Amygdala (tissue), 56 donors: ENCODE measurements around the gene PTPRO.

Experiments
- DNase-seq, 56 donors: peaks; one replicate each; lab custom pipeline; 2025; lab: John Stamatoyannopoulos, UW

PTPRO gene

GRCh38 chr12:15322164-15323061, at the start of gene PTPRO:
Gene PTPRO, plus strand, starts transcription at chr12:15322508.
- DNase-seq, result peak in 19 of 56 donors; percentile 4 to 68 (median 29)

- DNase-seq, result no peak
Observed at GRCh38 chr12:15273896-15274295, 48.4 kb upstream of the PTPRO start.

GRCh38 chr12:15274561-15274967, 47.7 kb upstream of the PTPRO start:
- DNase-seq, result no peak

GRCh38 chr12:15276088-15276698, 46.1 kb upstream of the PTPRO start:
- DNase-seq, result peak in 8 of 56 donors; percentile 13 to 61 (median 23)

DNA sequence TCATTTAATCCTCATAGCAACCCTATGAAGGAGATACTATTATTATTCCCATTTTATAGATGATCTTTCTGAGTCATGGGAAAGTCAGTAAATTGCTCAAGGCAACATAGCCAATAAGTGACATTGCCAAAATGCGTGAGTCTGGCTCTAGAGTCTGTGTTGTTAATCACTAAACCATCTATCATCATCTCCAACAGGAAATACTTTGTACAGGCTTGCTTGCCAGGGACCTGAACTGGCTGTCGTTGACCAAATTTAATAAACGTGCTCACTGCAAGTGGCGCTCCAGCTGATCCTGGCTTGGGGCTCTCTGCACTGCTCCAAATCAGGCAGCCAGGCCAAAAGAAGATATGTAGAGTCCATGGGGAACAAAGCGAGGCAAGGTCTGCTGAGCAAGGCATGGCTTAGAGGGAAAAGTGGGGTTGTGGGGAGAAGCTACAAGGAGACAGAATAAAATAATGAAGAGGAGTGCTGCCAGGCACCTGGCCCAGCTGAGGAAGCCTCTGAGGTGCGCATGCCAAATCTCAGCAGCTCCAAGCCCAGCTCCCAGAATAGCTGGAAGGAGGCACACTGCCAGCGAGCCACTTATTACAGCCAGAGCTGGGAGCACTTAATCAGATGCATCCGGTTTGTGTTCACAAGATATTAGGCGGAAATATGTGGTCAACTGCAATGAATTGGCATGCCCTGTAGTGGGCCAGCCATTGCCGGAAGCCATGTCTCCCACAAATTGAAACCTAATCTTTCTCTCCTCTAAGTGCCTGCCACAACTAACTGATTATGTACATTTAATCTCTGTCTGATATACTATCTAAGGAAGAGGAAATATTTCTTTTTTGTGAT, 43.3 kb upstream of the PTPRO start:
- peak in 7 of 56 donors; percentile 4 to 38 (median 10) for DNase-seq

- no peak for DNase-seq
Observed at GRCh38 chr12:15280930-15281329, 41.4 kb upstream of the PTPRO start.

- DNase-seq, result no peak
Observed at GRCh38 chr12:15289192-15289591, 33.1 kb upstream of the PTPRO start.

- DNase-seq, result no peak
Observed at GRCh38 chr12:15293731-15294130, 28.6 kb upstream of the PTPRO start.

GRCh38 chr12:15299947-15300346, 22.4 kb upstream of the PTPRO start:
- no peak for DNase-seq

GRCh38 chr12:15304296-15304695, 18.0 kb upstream of the PTPRO start:
- DNase-seq, result no peak

DNA sequence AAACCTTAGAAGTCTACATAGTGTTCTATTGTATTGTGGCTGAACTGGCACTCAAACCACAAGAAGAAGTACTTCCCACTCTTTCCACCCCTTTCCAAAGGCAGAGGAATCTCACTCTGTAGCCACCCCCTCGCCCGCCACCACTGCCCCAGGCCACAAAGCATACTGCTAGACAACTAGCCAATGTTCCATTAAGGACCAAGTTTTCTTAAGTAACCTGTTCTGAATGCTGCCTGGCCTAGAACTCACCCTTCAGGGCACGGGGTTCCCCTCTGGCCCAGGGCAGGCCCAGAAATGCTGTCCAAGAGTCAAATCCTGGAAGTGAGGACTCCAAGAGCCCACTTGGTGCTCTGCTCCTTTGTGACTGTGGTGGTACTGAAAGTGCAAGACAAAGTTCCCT, 15.7 kb upstream of the PTPRO start:
- no peak for DNase-seq

GRCh38 chr12:15307079-15307478, 15.2 kb upstream of the PTPRO start:
- no peak for DNase-seq

GRCh38 chr12:15318841-15319240, 3.5 kb upstream of the PTPRO start:
- DNase-seq, result no peak

DNA sequence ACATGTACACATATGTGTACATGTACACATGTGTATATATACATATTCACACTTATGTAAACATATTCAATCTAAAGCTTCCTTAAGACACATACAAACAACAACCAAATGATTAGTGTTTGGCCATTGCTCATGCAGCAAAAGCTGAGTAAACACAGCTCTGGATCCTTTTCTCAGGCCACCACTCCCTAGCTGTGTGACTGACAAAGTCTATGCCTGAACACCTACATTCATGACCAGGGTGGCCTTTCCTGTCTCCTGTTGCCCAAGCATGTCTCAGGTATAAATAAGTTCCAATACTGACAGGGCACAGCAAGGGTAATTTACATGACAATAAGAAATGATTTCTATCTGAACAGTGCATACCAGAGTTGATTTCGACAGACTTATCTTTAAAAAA, 1.4 kb upstream of the PTPRO start:
- DNase-seq, result no peak

DNA sequence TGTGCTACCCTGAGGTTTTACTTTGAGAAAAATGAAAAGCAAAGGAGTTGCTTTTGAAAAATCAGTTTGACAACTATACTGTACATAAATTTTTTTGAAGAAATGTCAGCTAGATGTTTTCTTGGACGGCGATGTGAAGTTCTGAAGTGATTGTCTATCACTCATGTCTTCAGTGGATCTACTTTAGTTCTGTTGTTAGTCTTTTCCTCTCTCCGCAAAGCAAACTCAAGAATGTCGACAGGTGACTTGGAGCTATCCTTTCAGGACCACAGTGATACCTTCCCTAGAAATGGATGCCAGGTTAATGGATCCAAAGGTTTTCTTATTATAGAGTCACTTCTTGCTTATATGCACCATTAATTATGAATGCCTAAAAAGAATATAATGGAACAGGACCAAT, 1.2 kb downstream of the PTPRO start:
- DNase-seq, result no peak

DNA sequence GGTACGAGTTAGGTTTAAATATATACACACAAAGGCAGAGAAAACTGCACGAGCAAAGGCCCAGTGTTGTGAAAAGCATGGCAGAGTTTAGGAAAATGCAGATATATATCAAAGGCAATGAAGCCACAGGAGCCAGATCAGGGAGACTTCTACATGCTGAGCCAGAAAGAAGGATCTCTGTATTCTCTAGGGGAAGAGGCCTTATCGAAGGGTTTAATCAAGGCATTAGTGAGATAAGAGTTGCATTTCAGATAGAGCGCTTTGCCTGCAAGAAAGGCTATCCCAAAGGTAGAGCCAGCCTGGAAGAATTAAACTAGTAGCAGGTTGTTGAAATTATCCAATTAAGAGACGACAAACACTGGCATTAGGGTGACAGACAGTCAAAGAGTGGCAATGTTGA, 7.6 kb downstream of the PTPRO start:
- no peak for DNase-seq

- DNase-seq, result no peak
Observed at GRCh38 chr12:15334225-15334624, 11.9 kb downstream of the PTPRO start.

DNA sequence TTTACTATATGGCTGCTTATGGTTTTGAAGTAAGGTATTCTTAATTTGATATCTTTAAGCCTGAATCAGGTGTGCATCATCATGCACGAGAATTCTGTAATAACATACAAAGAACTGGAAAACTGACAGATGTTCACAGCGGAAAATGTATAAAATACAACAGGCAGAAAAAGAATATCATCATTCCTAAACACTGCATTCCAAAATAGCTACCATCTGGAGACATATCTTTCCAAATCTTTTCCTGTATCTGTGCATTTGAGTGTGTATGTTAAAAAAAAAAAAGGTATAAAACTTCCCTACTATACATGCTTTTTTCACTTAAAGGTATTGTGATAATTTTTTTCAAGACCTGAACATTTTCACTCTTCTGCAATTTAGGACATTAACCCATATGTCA, 13.7 kb downstream of the PTPRO start:
- no peak for DNase-seq

- DNase-seq, result no peak
Observed at GRCh38 chr12:15336768-15337553, 14.7 kb downstream of the PTPRO start.

- DNase-seq, result no peak
Observed at GRCh38 chr12:15341371-15341770, 19.1 kb downstream of the PTPRO start.
